PFSK-1 (cell line): ENCODE measurements around the gene OR6B2.

ENCODE experiments used
- FOXP2 ChIP-seq: optimal IDR thresholded peaks from 2 replicates; pipeline ENCODE3; 2011; ENCODE audit warnings: borderline replicate concordance, control low read depth, inconsistent platforms; ENCODE audit not compliant: insufficient read depth; ENCODE audit errors: extremely low read length, extremely low read depth
- POLR2AphosphoS5 ChIP-seq: IDR thresholded peaks from 2 replicates; pipeline ENCODE4 v1.6.1; 2012; ENCODE audit warnings: low read depth, mild to moderate bottlenecking, control low read depth, low read length, moderate library complexity
- REST ChIP-seq, 2 experiments: IDR thresholded peaks; 2 replicates each; pipeline versions ENCODE4 v1.6.1 to v1.8.0; 2011 to 2012; ENCODE audit warnings: low read depth in 2 of 2, low read length in 2 of 2, control low read depth in 1 of 2, inconsistent platforms in 1 of 2, mild to moderate bottlenecking in 1 of 2, moderate library complexity in 1 of 2; ENCODE audit not compliant: insufficient read depth in 1 of 2
- SIN3A ChIP-seq: IDR thresholded peaks from 2 replicates; pipeline ENCODE4 v1.6.1; 2012; ENCODE audit warnings: mild to moderate bottlenecking, low read length, moderate library complexity, borderline replicate concordance; ENCODE audit not compliant: insufficient read depth
- TAF1 ChIP-seq: IDR thresholded peaks from 2 replicates; pipeline ENCODE4 v1.6.1; 2012; ENCODE audit warnings: low read length, control low read depth, borderline replicate concordance; ENCODE audit not compliant: insufficient read depth

Gene OR6B2

DNA sequence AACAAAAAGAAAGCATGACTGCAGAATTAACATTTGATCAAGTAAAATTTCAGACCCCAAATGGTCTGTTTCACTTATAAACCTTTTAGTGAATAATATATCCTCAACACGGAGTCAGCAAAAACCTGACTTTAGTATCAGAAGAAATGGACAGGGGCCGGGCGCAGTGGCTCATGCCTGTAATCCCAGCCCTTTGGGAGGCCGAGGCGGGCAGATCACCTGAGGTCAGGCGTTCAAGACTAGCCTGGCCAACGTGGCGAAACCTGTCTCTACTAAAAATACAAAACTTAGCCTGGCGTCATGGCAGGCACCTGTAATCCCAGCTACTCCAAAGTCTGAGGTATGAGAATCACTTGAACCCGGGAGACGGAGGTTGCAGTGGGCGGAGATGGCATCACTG lies 20.0 kb upstream of the OR6B2 start:
- no peak for TF ChIP-seq POLR2AphosphoS5
- no peak for TF ChIP-seq TAF1
- no peak for TF ChIP-seq FOXP2
- TF ChIP-seq REST (IDR thresholded peaks at IDR 0.05; ENCODE audit: insufficient read depth in 1 of 2, low read depth in 2 of 2, low read length in 2 of 2), result no peak
- no peak for TF ChIP-seq SIN3A

DNA sequence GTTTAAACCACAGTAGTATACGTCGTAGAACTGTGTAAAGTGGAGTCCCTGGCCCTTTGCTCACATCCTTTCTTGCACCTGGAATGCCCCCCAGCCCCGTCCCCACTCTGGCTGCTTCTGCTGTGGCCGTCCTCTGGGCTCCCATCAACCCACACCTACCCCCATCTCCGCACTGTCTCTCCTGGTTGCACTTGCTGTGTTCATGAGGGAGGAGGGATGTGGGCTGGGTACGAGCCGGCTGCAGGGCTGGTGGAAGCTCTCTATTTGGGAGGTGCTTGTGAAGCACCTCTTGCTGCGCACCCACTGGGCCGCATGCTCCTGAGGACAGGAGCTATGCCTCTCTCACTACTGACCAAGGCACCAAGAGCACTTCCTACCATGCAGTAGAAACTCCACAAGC lies 18.0 kb upstream of the OR6B2 start:
- TF ChIP-seq SIN3A (no peak), FOXP2 (no peak)

GRCh38 chr2:240045098-240045497 lies 14.9 kb upstream of the OR6B2 start:
- TF ChIP-seq POLR2AphosphoS5, result no peak
- no peak for TF ChIP-seq SIN3A
- TF ChIP-seq REST (IDR thresholded peaks at IDR 0.05; ENCODE audit: insufficient read depth in 1 of 2, low read depth in 2 of 2, low read length in 2 of 2), result no peak
- TF ChIP-seq FOXP2, result no peak
- no peak for TF ChIP-seq TAF1

- TF ChIP-seq SIN3A (no peak), TAF1 (no peak), POLR2AphosphoS5 (no peak), REST (IDR thresholded peaks at IDR 0.05; ENCODE audit: insufficient read depth in 1 of 2, low read depth in 2 of 2, low read length in 2 of 2) (no peak), FOXP2 (no peak)
Observed at GRCh38 chr2:240043279-240043989, 13.2 kb upstream of the OR6B2 start.

- TF ChIP-seq TAF1 (no peak), POLR2AphosphoS5 (no peak), FOXP2 (no peak), SIN3A (no peak), REST (IDR thresholded peaks at IDR 0.05; ENCODE audit: insufficient read depth in 1 of 2, low read depth in 2 of 2, low read length in 2 of 2) (no peak)
Observed at GRCh38 chr2:240042740-240043139, 12.5 kb upstream of the OR6B2 start.
